ENCODE results near the gene TMEM182. TPM values are rescaled to one million over a fixed set of nuclear protein-coding genes. Genes with fewer than 3 reads are reported as not detected.

Gene TMEM182
- total RNA-seq, 1 donor from 2014 or later = not detected

DNA sequence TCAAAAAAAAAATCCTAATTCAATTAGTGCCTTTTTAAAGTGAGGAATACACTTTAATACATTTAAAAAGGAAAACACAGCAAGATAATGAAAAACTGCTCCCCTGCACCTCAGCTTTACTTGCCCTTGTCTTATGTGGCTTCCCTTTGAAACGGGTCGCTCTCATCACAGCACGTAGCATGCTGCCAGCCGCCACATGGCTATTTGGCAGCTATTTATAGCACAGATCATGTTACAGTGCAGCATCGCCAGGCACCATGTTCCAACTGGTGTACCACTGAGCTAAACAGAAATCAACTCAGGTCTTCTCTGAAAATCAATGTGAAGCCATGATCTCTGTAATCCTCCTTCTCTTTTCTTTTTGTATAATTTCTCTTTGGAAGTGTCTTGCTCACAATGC is 65.1 kb downstream of the TMEM182 start:
- DNase-seq (ENCODE audit: low spot score in 2 of 2) = no peak
- Histone ChIP-seq H3K9me3 (no peaks in the 10 kb centered on the region), H3K4me1 (no peaks in the 10 kb centered on the region), H3K4me3 (no peak overlapping the region), H3K36me3 (no peaks in the 10 kb centered on the region), H3K27ac (no peak overlapping the region), H3K27me3 (no peaks in the 10 kb centered on the region)
- intact Hi-C loops (cut with DNase I) = no loop called here
- TF ChIP-seq, protein P1, sequence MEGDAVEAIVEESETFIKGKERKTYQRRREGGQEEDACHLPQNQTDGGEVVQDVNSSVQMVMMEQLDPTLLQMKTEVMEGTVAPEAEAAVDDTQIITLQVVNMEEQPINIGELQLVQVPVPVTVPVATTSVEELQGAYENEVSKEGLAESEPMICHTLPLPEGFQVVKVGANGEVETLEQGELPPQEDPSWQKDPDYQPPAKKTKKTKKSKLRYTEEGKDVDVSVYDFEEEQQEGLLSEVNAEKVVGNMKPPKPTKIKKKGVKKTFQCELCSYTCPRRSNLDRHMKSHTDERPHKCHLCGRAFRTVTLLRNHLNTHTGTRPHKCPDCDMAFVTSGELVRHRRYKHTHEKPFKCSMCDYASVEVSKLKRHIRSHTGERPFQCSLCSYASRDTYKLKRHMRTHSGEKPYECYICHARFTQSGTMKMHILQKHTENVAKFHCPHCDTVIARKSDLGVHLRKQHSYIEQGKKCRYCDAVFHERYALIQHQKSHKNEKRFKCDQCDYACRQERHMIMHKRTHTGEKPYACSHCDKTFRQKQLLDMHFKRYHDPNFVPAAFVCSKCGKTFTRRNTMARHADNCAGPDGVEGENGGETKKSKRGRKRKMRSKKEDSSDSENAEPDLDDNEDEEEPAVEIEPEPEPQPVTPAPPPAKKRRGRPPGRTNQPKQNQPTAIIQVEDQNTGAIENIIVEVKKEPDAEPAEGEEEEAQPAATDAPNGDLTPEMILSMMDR (IDR thresholded peaks at IDR 0.05) = no peak

DNA sequence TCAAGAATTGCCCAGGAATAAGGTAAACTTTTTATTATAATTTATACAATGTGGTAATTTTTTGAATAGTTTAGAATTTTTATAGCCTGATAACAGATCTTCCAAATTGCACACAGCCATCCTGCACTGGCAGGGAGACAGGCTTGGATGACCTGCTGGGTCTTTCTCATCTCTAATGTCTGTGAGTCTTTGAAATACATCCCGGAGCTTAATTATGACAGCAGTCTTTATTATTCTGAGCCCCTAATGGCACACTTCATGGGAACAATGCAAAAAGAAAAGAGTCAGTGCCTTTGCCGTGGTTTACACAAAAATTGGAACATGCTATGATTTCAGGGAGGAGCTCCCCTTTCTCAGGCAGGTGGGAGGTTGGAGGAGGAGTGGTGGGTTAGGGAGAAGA is 71.0 kb downstream of the TMEM182 start:
- H3K27me3 ChIP-seq = no peaks in the 10 kb centered on the region
- no peak for DNase-seq (ENCODE audit: low spot score in 2 of 2)
- TF ChIP-seq, protein P1 (IDR thresholded peaks at IDR 0.05) = no peak
- H3K9me3 ChIP-seq = no peaks in the 10 kb centered on the region
- H3K4me3 ChIP-seq = no peak overlapping the region
- no peak overlapping the region for H3K27ac ChIP-seq
- no peaks in the 10 kb centered on the region for H3K36me3 ChIP-seq
- intact Hi-C loops (cut with DNase I) = no loop called here
- H3K4me1 ChIP-seq = no peaks in the 10 kb centered on the region

DNA sequence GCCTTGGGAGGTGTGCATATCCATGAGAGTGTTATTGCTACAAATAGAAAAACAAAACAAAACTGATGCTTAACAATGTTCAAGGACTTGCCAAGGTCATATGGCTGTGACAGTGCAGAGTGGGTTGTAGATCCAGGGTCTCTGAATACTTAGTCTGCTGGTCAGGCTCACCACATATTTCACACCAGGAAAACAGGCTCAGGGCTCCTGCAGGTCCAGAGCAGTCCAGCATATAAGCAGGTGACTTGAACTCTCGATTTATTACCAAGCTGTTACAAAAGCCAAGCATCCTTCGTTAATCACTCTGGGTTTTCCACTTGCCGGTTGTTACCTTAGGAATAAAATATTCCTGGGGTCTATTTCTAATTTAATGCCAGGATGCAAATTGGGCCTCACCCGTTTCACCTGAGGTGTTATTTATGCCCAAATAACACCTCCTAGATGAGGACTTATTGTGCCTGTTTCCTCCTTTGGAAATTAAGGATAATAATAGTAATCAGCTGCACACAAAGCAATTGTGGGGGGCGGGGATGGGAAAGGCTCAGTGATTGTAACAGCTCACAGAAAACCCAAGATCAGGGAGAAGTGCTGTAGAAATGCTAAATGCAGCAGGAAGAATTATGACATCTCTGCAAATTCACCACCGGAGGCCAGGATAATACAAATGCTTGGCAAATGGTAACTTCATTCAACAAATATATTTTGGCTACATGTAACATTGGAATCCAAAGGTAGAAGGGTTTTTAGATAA is 72.9 kb downstream of the TMEM182 start:
- no peaks in the 10 kb centered on the region for H3K27me3 ChIP-seq
- no peaks in the 10 kb centered on the region for H3K9me3 ChIP-seq
- intact Hi-C loops (cut with DNase I) = no loop called here
- no peaks in the 10 kb centered on the region for H3K36me3 ChIP-seq
- no peak overlapping the region for H3K4me3 ChIP-seq
- H3K27ac ChIP-seq = no peak overlapping the region
- no peaks in the 10 kb centered on the region for H3K4me1 ChIP-seq
- TF ChIP-seq, protein P1 (IDR thresholded peaks at IDR 0.05) = no peak
- DNase-seq (ENCODE audit: low spot score in 2 of 2) = no peak

DNA sequence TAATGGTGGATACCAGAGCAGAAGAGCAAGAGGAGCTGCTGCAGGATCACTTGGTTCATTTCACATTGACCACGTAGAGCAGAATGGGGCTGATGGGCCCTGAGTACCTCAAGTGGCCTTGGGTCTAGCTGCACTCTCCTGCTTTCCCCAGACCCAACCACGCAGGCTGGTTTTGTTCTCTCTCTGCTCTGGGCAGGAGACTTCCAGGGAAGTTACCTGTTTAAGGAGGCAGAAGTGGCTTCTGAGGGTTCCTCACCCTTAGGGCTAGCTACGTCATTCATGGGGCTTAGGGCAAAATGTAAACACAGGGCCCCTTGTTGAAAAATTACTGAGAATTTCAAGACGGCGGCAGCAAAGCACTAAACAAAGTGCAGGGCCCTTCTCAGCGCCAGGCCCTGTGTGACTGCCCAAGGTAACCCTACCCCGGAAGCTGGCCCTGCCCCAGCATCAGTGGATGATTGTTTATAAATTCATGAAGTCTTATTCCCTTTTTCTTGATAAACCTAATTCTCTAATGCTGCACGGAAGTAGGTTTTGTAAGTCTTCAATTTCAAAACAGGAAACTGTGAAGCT is 75.9 kb downstream of the TMEM182 start:
- H3K9me3 ChIP-seq = no peaks in the 10 kb centered on the region
- no peak for DNase-seq (ENCODE audit: low spot score in 2 of 2)
- H3K4me3 ChIP-seq = no peak overlapping the region
- no peaks in the 10 kb centered on the region for H3K4me1 ChIP-seq
- no peaks in the 10 kb centered on the region for H3K36me3 ChIP-seq
- H3K27ac ChIP-seq = no peak overlapping the region
- H3K27me3 ChIP-seq = no peaks in the 10 kb centered on the region
- intact Hi-C loops (cut with DNase I) = no loop called here
- TF ChIP-seq, protein P1 (IDR thresholded peaks at IDR 0.05) = no peak

DNA sequence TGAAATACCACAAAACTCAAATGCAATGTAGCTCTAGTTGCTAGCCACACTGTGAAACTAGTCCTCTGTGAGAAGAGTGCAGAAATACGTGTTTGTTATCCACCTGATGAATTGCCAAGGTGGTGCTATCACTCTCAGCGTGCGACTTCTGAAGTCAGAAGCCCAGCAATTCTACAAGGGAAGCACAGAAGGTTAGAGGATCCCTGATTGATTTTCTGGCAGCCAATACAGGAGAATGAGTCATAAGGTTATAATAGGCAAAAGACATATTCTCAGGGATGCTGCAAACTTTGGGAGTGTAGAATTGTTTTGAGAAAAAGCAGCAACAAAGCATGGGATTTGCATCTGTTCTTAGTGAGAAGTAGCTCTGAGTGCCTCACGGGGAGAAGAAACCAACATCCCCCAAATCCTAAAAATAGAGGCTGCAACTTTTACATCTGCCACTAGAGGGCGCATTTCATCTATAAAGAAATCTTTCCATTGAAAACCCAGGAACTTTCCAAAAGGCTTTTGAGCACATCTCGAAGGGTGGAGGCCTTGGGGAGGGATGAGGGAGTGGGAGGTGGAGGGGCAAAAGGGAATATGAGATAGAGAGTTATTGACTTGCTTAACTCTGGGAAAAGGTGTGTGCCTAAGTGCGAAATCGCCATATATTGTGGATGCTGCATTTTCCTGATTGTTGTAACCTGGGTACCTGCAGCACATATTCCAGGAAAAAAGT is 78.0 kb downstream of the TMEM182 start:
- Histone ChIP-seq H3K36me3 (no peaks in the 10 kb centered on the region), H3K9me3 (no peaks in the 10 kb centered on the region), H3K27me3 (no peaks in the 10 kb centered on the region), H3K27ac (no peak overlapping the region), H3K4me1 (no peaks in the 10 kb centered on the region), H3K4me3 (no peak overlapping the region)
- intact Hi-C loops (cut with DNase I) = no loop called here
- TF ChIP-seq, protein P1 (IDR thresholded peaks at IDR 0.05) = peak; percentile 27 to 79 (median 78)
- no peak for DNase-seq (ENCODE audit: low spot score in 2 of 2)
